EL (cell line): Measurements from ENCODE around the gene SNX18.
A peak's percentile ranks its signal among the peaks of the same experiment; 100 is the strongest.
"Not testable (repeated sequence)": the region's sequence is repeated elsewhere in the genome, so short reads cannot be mapped to it uniquely, and the experiment has no call there.

ENCODE experiments used
- DNase-seq: peaks from one replicate; pipeline ENCODE4 v3.0.0-alpha.2; 2016

Gene SNX18

DNA sequence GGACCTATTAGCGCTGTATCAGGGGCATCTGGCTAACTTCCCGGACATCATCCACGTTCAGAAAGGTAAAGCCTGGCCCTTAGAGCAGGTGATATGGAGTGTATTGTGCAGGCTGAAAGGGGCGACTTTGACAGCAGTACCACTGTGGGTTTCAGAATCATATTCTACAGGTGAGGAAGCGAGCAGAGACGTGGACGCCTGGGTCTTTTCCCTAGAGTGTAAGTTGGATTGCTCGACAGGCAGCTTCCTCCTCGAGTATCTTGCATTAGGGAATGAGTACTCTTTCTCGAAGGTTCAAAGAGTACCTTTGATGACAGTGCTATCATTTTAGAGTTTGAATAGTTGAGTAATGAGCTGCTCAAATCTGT, 1.9 kb downstream of the SNX18 start:
- DNase-seq: no peak

- DNase-seq: peak; percentile 57
These were observed 2.9 kb downstream of the SNX18 start for GRCh38 chr5:54520438-54520846.

- DNase-seq: peak; percentile 38
These were observed 3.4 kb downstream of the SNX18 start for GRCh38 chr5:54520940-54521339.

GRCh38 chr5:54521856-54522479, 4.4 kb downstream of the SNX18 start:
- DNase-seq: no peak

GRCh38 chr5:54523534-54523933, 6.0 kb downstream of the SNX18 start:
- DNase-seq: no peak

- no peak for DNase-seq
These were observed 6.5 kb downstream of the SNX18 start for GRCh38 chr5:54524082-54524481.

DNA sequence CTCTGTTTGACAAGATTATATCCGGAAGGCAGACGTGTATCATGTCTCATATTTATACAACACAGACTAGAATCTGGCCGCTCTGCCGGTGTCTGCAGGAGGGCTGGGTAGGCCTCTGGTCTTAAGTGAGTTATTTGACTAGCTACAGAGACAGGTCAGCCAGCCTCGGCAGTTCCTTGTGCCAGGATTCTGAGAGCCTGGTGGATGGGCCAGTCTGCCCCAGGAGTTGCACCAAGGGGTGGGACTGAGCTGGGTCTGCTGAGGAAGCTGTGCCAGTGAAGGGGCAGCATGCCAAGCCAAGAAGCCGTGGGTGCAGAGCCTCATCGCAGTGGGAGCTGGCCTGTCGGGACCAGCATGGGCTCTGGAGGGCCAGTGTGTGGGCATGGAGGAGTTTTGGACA, 7.1 kb downstream of the SNX18 start:
- no peak for DNase-seq

GRCh38 chr5:54525261-54525660, 7.7 kb downstream of the SNX18 start:
- DNase-seq: no peak

DNA sequence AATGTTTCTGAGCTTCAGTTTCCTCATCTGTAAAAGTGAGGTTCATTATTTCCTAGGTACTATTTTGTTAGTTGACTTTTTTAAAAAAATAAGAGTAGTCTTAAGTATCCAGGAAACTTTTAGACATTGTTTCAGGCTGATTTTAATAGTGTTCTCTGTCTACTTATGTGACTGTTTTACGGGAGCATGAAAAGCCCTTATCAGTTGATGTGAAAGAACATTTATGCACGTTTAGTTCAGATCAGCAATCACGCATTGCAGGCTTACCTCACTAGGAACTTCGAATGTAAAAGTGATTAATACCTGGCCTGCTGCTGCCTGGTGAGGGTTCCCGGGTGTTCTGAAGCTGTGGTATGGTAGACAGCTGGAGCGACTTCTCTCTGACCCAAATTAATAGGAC, 8.1 kb downstream of the SNX18 start:
- DNase-seq: no peak

GRCh38 chr5:54526604-54527288, 9.2 kb downstream of the SNX18 start:
- no peak for DNase-seq

DNA sequence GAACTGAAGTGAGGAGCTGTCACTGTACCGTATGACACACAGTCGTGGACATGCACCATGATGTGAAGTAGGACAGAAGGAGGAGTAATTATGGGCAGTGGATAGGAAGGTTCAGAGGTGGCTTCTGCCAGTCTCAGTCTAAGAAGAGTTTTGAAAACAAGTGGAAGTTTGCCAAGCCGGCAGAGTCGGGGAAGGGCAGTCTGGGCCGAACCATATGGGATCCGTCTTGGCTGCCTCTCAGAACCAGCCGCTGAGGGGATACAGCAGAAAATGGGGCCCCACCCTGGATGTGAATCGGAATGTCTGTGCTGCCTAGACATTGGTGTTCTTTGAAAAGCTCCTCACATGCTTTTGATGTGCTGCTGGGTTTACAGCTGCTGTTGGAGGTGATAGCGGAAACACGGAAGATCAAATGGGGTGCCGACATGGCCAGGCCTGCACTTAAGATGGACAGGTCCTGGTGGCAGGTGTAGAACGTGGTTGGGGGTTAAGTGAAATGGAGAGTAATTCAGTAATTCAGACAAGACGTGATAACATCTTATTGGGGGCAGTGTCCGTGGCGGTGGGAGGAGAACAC, 11.2 kb downstream of the SNX18 start:
- no peak for DNase-seq

GRCh38 chr5:54529565-54529964, 12.0 kb downstream of the SNX18 start:
- no peak for DNase-seq

DNA sequence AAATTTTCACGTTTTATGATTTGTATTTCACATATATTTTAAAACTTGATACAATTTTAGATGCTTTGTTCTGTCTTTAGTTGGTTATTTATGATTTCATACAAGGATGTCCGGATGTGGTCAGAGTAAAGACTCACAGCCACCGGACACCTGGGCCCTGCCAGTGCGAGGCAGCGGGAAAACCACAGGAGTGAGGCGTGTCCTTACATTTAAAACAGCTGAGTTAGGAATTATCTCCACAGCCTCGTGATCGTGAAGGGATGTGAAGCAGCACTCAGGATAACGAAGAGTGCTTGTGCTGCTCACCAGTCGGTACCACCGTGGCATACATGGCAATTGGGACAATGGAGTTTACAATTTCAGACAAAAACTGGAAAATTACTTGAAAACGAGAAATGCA, 14.0 kb downstream of the SNX18 start:
- DNase-seq: no peak

GRCh38 chr5:54533541-54534190, 16.1 kb downstream of the SNX18 start:
- no peak for DNase-seq

GRCh38 chr5:54534191-54535004, 16.8 kb downstream of the SNX18 start:
- DNase-seq: no peak

DNA sequence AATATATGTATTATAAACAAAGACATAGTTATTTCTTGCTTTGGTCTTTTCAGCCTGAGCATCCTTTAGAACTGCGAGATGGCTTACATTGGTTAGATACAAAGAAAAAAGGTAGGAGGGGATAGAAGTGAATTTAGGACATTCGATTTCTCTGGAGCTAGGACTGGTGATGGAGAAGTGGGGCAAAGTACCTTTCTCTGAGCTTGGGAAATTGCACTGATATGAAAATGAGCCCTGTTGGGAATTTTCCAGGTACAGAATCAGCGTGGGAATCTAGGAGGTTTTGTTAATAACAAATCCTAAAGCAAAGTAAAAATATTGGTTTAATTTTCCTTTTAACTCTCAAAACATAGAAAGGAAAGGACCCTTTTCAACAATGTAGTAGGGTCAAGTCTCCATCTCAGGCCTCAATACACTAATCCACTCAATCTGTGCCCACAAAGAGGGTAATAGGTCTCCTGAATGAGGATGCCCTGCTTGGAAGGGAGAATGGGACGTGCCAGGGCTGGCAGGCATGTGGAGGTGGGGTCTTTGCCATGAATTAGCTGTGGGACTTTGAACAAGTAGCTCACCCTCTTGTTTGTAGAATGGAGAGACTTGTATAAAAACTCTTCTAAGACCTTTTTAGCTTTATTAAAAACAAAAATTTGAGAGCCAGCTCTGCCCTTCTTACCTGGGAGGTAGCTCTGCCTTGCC, 17.7 kb downstream of the SNX18 start:
- no peak for DNase-seq

DNA sequence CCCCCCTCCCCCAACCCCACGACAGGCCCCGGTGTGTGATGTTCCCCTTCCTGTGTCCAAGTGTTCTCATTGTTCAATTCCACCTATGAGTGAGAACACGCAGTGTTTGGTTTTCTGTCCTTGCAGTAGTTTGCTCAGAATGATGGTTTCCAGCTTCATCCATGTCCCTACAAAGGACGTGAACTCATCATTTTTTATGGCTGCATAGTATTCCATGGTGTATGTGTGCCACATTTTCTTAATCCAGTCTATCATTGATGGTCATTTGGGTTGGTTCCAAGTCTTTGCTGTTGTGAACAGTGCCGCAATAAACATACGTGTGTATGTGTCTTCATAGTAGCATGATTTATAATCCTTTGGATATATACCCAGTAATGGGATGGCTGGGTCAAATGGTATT, 18.8 kb downstream of the SNX18 start:
- not testable (repeated sequence) for DNase-seq

- not testable (repeated sequence) for DNase-seq
These were observed 19.3 kb downstream of the SNX18 start for GRCh38 chr5:54536861-54537260.

GRCh38 chr5:54537725-54538124, 20.2 kb downstream of the SNX18 start:
- no peak for DNase-seq

GRCh38 chr5:54538156-54538555, 20.6 kb downstream of the SNX18 start:
- no peak for DNase-seq

DNA sequence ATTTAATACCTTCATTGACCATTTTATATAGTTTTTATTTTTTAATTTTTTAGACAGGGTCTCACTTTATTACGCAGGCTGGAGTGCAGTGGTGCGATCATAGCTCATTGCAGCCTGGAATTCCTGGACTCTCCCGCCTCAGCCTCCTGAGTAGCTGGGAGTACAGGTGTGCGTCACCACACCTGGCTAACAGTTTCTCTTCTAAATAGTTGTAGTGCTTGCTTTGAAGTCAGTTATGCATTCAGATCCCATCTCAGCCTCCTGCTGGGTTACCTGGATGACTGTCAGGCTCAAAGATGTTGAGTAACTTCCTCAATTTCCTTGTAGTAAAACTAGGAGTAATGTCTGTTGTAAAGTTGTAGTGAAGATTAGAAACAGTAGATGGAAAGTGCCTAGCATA, 21.4 kb downstream of the SNX18 start:
- no peak for DNase-seq

DNA sequence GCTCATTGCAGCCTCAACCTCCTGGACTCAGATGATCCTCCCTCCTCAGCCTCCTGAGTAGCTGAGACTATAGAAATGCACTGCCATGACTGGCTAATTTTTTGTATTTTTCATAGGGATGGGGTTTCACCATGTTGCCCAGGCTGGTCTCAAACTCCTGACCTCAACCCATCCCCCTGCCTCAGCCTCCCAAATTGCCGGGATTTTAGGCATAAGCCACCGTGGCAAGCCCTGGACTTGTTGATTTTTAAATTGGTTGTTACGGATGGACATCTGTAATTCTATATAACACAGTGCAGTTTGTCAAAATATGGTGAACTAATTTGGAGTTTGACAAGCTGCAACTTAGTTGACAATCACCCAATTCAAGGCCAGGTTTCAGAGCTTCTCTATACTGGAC, 22.7 kb downstream of the SNX18 start:
- DNase-seq: no peak
